HCT116 (cell line): ENCODE measurements around the gene TRIM24. TPM values are rescaled to one million over a fixed set of nuclear protein-coding genes. Genes with fewer than 3 reads are reported as not detected.

Experiments used
- ATAC-seq: fragments of 200-7000 bp; cut with Tn5 transposase; 2 replicates; pipeline ENCODE4 v1.9.1; 2020; ENCODE audit warnings: mild to moderate bottlenecking, moderate library complexity
- BruUV-seq: library from RNA; stranded (reverse); fragments of 400-500 nt; replicated peaks from 2 replicates; lab custom pipeline; 2021; lab: Mats Ljungman, UMichigan
- CTCF ChIA-PET: fragments of 300-600 bp; sonication (Branson Sonifier 250); formaldehyde crosslinking; loops from one replicate; lab custom pipeline; 2021; ENCODE audit warnings: antibody characterized with exemption; lab: Charles Lee
- POLR2A ChIA-PET: fragments of 300-600, 350-600 bp; sonication (Branson Sonifier 250); formaldehyde crosslinking; loops from one replicate; lab custom pipeline; 2021; ENCODE audit warnings: antibody characterized with exemption; lab: Charles Lee
- RAD21 ChIA-PET, 2 experiments: fragments of 300-600 bp; sonication (Branson Sonifier 250); formaldehyde crosslinking; loops; one replicate each; lab custom pipeline; 2023; ENCODE audit warnings: low total read pairs in 2 of 2; ENCODE audit not compliant: uncharacterized antibody in 2 of 2, unreplicated experiment in 2 of 2, low non-redundant PET in 1 of 2; lab: Charles Lee
- DNase-seq: peaks from one replicate; pipeline ENCODE4 v3.0.0-alpha.2; 2010; ENCODE audit warnings: low read depth, low spot score
- H2AFZ ChIP-seq: fragments of 200-600 bp; shearing (Covaris generic), sonication (generic); 2 replicates; pipeline ENCODE4 v1.6.1; 2017; ENCODE audit warnings: low read depth, mixed run types, mixed read lengths, antibody characterized with exemption, low read length; ENCODE audit not compliant: poor library complexity, severe bottlenecking
- H3K27ac ChIP-seq: 2 replicates; pipeline ENCODE4 v1.5.1; 2012; ENCODE audit warnings: low read depth, low read length
- H3K27me3 ChIP-seq: fragments of 200-600 bp; sonication (generic); 2 replicates; pipeline ENCODE4 v1.6.1; 2016; ENCODE audit warnings: mixed run types, low read length, mixed read lengths; ENCODE audit not compliant: insufficient read depth
- H3K36me3 ChIP-seq, 2 experiments: fragments of 200-500 bp in 1 of 2; fragments of 200-600 bp in 1 of 2; sonication (Bioruptor generic) in 1 of 2; sonication (generic) in 1 of 2; 2 replicates each; pipeline versions ENCODE4 v1.5.1 to v1.6.1; 2014 to 2016; ENCODE audit warnings: low read length in 2 of 2, inconsistent platforms in 1 of 2, mixed read lengths in 1 of 2, mixed run types in 1 of 2; ENCODE audit not compliant: insufficient read depth in 2 of 2, control insufficient read depth in 1 of 2
- H3K4me1 ChIP-seq, 2 experiments: fragments of 200-600 bp in 1 of 2; sonication (generic) in 1 of 2; 2 replicates each; pipeline versions ENCODE4 v1.5.1 to v1.6.1; 2012 to 2017; ENCODE audit warnings: low read length in 2 of 2, inconsistent platforms in 1 of 2, mild to moderate bottlenecking in 1 of 2, mixed read lengths in 1 of 2, mixed run types in 1 of 2, moderate library complexity in 1 of 2; ENCODE audit not compliant: insufficient read depth in 2 of 2, control insufficient read depth in 1 of 2
- H3K4me2 ChIP-seq: fragments of 200-600 bp; sonication (generic); 2 replicates; pipeline ENCODE4 v1.6.1; 2017; ENCODE audit warnings: mixed run types, low read length, mixed read lengths
- H3K4me3 ChIP-seq, 2 experiments: fragments of 200-600 bp in 1 of 2; sonication (generic) in 1 of 2; replicated peaks in 1 of 2; 2 replicates each; pipeline ENCODE4 v1.5.1; 2011 to 2016; ENCODE audit warnings: low read length in 2 of 2, control low read depth in 1 of 2, low read depth in 1 of 2, mild to moderate bottlenecking in 1 of 2, mixed read lengths in 1 of 2, mixed run types in 1 of 2
- H3K79me2 ChIP-seq: fragments of 200-600 bp; sonication (generic); 2 replicates; pipeline ENCODE4 v1.6.1; 2017; ENCODE audit warnings: mild to moderate bottlenecking, mixed run types, low read length, moderate library complexity, mixed read lengths; ENCODE audit not compliant: insufficient read depth
- H3K9ac ChIP-seq: fragments of 200-600 bp; sonication (generic); 2 replicates; pipeline ENCODE4 v1.6.1; 2016; ENCODE audit warnings: low read length, mixed read lengths
- H3K9me2 ChIP-seq: fragments of 200-600 bp; sonication (generic), shearing (Covaris generic); 2 replicates; pipeline ENCODE4 v1.6.1; 2017; ENCODE audit warnings: mixed run types, mild to moderate bottlenecking, moderate library complexity; ENCODE audit not compliant: insufficient read depth
- H3K9me3 ChIP-seq, 2 experiments: fragments of 200-500 bp in 1 of 2; fragments of 200-600 bp in 1 of 2; sonication (Bioruptor generic) in 1 of 2; sonication (generic) in 1 of 2; 2 replicates each; pipeline ENCODE4 v1.6.1; 2014 to 2017; ENCODE audit warnings: low read length in 2 of 2, mixed read lengths in 2 of 2, inconsistent platforms in 1 of 2, low read depth in 1 of 2, mild to moderate bottlenecking in 1 of 2, mixed run types in 1 of 2, moderate library complexity in 1 of 2; ENCODE audit not compliant: control insufficient read depth in 1 of 2, insufficient read depth in 1 of 2
- H4K20me1 ChIP-seq: fragments of 200-600 bp; sonication (generic), shearing (Covaris generic); 2 replicates; pipeline ENCODE4 v1.6.1; 2017; ENCODE audit warnings: mixed run types, mild to moderate bottlenecking, moderate library complexity; ENCODE audit not compliant: insufficient read depth
- CEBPB ChIP-seq: IDR thresholded peaks from 2 replicates; pipeline ENCODE4 v1.6.1; 2012; ENCODE audit warnings: low read depth
- EGR1 ChIP-seq: IDR thresholded peaks from 2 replicates; pipeline ENCODE4 v1.6.1; 2012; ENCODE audit warnings: low read depth
- FOSL1 ChIP-seq: IDR thresholded peaks from 2 replicates; pipeline ENCODE4 v1.6.1; 2012; ENCODE audit warnings: low read depth
- REST ChIP-seq: IDR thresholded peaks from 2 replicates; pipeline ENCODE4 v1.6.1; 2012; ENCODE audit warnings: low read depth
- ZNF274 ChIP-seq: fragments of 200-500 bp; sonication (Bioruptor generic); IDR thresholded peaks from 2 replicates; pipeline ENCODE4 v1.6.1; 2014; ENCODE audit warnings: mild to moderate bottlenecking, low read depth, low read length, inconsistent platforms
- intact Hi-C: fragments of 100-400 bp; cut with micrococcal nuclease; formaldehyde crosslinking; loops from 2 replicates; pipeline ENCODE4 v1.10.0; 2022
- total RNA-seq: library from RNA; stranded (reverse); gene quantifications from one replicate; pipeline ENCODE4 v1.2.1, GENCODE V29; 2021; ENCODE audit not compliant: unreplicated experiment

Gene TRIM24
- total RNA-seq, 1 experiment from 2014 or later: 12.8 TPM

DNA sequence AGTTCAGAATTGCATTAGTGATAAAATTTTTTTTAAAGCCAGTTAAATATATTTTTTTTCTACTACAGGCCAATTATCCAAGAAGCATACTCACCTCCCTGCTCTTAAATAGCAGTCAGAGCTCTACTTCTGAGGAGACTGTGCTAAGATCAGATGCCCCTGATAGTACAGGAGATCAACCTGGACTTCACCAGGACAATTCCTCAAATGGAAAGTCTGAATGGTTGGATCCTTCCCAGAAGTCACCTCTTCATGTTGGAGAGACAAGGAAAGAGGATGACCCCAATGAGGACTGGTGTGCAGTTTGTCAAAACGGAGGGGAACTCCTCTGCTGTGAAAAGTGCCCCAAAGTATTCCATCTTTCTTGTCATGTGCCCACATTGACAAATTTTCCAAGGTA lies 119.1 kb downstream of the TRIM24 start:
- ChIA-PET RAD21 (no interaction called here), POLR2A (no interaction called here), CTCF (no interaction called here)
- peaks cover 0 to 2% of the 10 kb centered on the region in 2 experiments; a peak in 1 of 4 replicates for H3K36me3 ChIP-seq
- no peaks in the 10 kb centered on the region for H3K27me3 ChIP-seq
- no peaks in the 10 kb centered on the region for H4K20me1 ChIP-seq
- no peak overlapping the region for H3K27ac ChIP-seq
- no peak for ATAC-seq
- no peak for DNase-seq
- H3K4me1 ChIP-seq: no peaks in the 10 kb centered on the region
- H3K9me2 ChIP-seq: no peaks in the 10 kb centered on the region
- H3K79me2 ChIP-seq: no peaks in the 10 kb centered on the region
- H3K4me3 ChIP-seq: no peak overlapping the region
- H3K9ac ChIP-seq: no peak overlapping the region
- intact Hi-C loops: no loop called here
- H2AFZ ChIP-seq: no peak overlapping the region
- TF ChIP-seq CEBPB: no peak
- TF ChIP-seq EGR1: no peak
- no peak for TF ChIP-seq ZNF274
- TF ChIP-seq REST: no peak
- no peaks in the 10 kb centered on the region for H3K9me3 ChIP-seq
- H3K4me2 ChIP-seq: no peak overlapping the region
- BruUV-seq: no TSS peak

- no peaks in the 10 kb centered on the region for H3K27me3 ChIP-seq
- no peaks in the 10 kb centered on the region for H4K20me1 ChIP-seq
- H3K9me2 ChIP-seq: no peaks in the 10 kb centered on the region
- intact Hi-C loops: no loop called here
- POLR2A ChIA-PET: no interaction called here
- H3K9me3 ChIP-seq: no peaks in the 10 kb centered on the region
- no peak overlapping the region for H3K4me2 ChIP-seq
- no peak overlapping the region for H3K27ac ChIP-seq
- H3K4me1 ChIP-seq: no peaks in the 10 kb centered on the region
- H3K79me2 ChIP-seq: no peaks in the 10 kb centered on the region
- H3K9ac ChIP-seq: no peak overlapping the region
- H3K4me3 ChIP-seq: no peak overlapping the region
- RAD21 ChIA-PET: no interaction called here
- H2AFZ ChIP-seq: no peak overlapping the region
- no peak for DNase-seq
- peaks cover 0 to 2% of the 10 kb centered on the region in 2 experiments; a peak in 1 of 4 replicates for H3K36me3 ChIP-seq
- no peak for ATAC-seq
- TF ChIP-seq ZNF274 (no peak), FOSL1 (no peak)
- TF ChIP-seq, all 23 proteins: peak for 0
- no TSS peak for BruUV-seq
- CTCF ChIA-PET: no interaction called here
Measured at GRCh38 chr7:138579671-138580070, 119.6 kb downstream of the TRIM24 start.
